ENCODE data around the gene ABLIM1.

ABLIM1 gene

DNA sequence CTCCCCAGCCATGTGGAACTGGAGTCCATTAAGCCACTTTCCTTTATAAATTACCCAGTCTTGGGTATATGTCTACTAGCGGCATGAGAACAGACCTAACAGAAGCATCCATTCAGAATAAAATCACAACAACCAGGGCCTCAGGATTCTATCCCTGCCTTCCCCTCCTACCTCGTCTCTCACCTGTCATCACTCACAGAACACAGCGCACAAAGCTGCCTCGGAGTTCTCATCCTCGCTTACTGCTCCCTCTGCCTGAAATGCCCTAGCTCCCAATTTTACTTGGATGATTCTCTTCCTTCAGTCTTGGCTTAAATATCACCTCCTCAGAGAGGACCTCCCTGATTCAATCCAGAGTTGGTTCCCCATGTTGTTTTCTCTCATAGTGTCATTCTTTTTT, 183.1 kb downstream of the ABLIM1 start:
- no peak overlapping the region for H3K4me3 ChIP-seq (ENCODE audit: low read depth, low read length)
- no peak for DNase-seq (ENCODE audit: low read depth)
- TF ChIP-seq, protein P1, sequence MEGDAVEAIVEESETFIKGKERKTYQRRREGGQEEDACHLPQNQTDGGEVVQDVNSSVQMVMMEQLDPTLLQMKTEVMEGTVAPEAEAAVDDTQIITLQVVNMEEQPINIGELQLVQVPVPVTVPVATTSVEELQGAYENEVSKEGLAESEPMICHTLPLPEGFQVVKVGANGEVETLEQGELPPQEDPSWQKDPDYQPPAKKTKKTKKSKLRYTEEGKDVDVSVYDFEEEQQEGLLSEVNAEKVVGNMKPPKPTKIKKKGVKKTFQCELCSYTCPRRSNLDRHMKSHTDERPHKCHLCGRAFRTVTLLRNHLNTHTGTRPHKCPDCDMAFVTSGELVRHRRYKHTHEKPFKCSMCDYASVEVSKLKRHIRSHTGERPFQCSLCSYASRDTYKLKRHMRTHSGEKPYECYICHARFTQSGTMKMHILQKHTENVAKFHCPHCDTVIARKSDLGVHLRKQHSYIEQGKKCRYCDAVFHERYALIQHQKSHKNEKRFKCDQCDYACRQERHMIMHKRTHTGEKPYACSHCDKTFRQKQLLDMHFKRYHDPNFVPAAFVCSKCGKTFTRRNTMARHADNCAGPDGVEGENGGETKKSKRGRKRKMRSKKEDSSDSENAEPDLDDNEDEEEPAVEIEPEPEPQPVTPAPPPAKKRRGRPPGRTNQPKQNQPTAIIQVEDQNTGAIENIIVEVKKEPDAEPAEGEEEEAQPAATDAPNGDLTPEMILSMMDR (IDR thresholded peaks at IDR 0.05; ENCODE audit: insufficient read depth, low read depth, low read length, missing control alignments): no peak

DNA sequence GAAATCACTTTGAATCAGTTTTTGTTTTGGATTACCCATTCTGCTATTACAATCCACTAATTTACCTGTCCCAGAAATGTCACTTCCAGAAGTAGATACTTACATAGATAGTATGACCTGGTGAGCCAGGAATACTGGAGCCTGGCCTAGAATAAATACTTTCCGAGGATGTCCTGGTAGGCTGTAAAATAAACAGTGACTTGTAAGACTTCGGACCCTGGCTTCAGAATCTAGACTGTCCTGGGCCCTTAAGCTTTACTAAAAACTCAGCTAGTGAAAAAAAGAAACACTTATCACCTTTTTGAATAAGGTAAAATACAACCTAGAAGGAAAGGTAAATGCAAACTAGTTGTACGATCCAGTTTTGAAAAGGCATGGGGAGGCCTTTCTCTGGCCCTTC, 184.3 kb downstream of the ABLIM1 start:
- no peak overlapping the region for H3K4me3 ChIP-seq (ENCODE audit: low read depth, low read length)
- no peak for DNase-seq (ENCODE audit: low read depth)
- TF ChIP-seq, protein P1 (IDR thresholded peaks at IDR 0.05; ENCODE audit: insufficient read depth, low read depth, low read length, missing control alignments): no peak

DNA sequence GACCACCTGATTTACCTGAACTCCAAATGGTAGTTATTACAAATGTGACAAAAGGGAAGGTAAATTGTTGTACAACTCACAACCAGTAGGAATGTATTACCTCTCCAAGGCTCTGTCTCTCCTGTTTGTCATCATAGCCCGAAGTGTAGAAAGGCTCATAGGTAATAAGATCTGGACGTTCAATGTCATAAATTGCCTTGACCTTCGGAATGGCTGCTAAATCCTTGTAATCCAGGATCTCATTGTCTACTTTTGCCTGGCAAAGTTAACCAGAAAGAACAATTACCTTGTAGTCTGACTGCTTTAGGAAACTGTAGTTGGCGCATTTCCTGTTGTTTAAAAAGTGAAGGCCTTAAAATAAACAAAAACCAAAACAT, 185.2 kb downstream of the ABLIM1 start:
- H3K4me3 ChIP-seq (ENCODE audit: low read depth, low read length): no peak overlapping the region
- TF ChIP-seq, protein P1 (IDR thresholded peaks at IDR 0.05; ENCODE audit: insufficient read depth, low read depth, low read length, missing control alignments): no peak
- no peak for DNase-seq (ENCODE audit: low read depth)

DNA sequence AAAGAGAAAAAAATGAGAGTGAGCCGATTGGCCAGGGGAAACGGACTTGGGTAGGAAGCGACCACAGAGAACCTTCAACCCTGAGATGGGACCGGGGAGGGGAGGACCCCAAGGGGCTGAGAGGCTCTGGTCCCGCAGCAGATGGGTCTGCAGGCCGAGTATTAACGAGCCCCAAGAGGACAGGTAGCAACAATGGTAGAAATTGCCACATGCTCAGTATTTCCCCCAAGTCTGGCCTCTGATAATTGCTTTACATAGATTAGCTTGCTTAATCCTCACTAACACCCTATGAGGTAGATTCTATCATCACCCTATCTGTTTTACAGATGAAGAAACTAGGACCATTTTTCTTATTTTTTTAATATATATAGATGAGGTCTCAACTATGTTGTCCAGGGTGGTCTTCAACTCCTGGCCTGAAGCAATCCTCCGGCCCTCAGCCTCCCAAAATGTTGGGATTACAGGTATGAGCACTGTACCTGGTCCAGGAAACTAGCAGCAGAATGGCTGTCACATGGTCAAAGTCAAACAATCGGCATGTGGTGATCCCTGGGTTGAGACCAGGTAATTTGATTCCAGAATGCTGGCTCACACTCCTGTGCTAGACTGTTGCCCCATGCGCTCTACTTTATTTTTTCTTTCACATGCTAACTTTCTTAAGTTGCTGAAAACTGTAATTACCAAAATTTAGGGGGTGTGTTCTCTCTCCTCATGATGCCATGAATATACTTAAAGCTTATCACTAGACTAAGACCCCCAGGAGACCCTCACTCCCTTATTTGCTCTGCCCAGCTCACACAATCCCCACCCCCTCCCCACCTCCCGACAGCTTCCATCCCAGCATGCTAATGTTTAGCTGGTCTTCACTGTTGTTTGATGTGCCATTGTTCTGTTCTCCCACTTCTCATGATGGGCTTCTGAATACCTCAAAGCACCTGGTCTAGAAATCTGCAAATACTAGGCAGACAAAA, 185.9 kb downstream of the ABLIM1 start:
- TF ChIP-seq, protein P1 (IDR thresholded peaks at IDR 0.05; ENCODE audit: insufficient read depth, low read depth, low read length, missing control alignments): no peak

DNA sequence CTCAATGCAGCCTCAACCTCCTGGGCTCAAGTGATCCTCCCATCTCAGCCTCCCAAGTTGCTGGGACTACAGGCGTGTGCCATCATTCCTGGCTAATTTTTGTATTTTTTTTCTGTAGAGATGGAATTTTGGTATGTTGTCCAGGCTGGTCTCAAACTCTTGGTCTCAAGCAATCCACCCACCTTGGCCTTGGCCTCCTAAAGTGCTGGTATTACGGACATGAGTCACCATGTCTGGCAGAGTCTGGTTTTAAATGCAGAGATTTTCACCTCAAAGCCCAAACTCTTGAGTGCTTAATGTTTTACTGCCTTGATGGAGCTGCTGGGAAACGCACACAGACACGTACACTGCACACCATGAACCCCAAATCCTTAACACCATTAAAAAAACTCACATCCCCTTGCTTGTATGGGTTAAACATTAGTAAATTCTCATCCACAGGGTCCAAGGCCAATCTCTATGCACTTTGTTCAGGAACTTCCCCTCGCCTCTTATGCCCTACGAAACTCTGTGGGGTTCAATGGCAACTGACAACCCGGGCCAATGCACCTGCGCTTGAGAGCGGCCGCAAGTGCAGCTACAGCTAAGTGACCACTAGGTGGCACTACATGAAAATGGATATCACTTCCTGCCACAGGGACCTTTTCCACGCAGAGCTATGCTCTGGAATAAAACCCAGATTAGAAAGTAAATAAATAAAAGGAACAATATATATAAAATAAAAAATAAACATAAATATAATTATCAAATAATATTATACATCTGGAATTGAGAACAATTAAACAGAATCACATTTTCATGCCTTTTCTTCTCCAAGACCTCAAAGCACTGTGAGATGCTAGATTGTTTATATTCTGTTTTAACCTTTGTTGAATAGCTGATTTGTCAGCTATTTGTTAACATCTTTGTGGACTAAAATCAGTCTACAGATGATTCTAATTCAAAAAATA, 186.8 kb downstream of the ABLIM1 start:
- TF ChIP-seq, protein P1 (IDR thresholded peaks at IDR 0.05; ENCODE audit: insufficient read depth, low read depth, low read length, missing control alignments): peak; percentile 77
- H3K4me3 ChIP-seq (ENCODE audit: low read depth, low read length): no peak overlapping the region
- DNase-seq (ENCODE audit: low read depth): peak; percentile 83

More for the DNA sequence above, 185.9 kb downstream of the ABLIM1 start:
- no peak overlapping the region for H3K4me3 ChIP-seq (ENCODE audit: low read depth, low read length)
- no peak for DNase-seq (ENCODE audit: low read depth)

DNA sequence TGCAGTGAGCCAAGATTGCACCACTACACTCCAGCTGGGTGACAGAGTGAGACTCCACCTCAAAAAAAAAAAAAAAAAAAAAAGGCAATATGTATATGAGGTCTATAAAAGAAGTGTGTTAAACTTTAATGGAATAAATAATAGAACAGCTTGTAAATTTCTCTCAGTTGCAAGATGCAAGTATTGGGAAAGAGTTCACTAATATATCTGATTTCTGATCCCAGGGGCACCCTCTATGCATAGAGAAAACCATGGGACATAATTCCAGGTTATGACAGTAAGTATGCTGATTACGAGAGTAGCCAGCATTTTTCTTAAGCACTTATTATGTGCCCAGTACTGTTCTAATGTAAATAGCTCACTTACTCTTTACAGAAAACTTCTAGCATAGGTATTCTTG, 187.7 kb downstream of the ABLIM1 start:
- TF ChIP-seq, protein P1 (IDR thresholded peaks at IDR 0.05; ENCODE audit: insufficient read depth, low read depth, low read length, missing control alignments): no peak

More for the DNA sequence above, 187.7 kb downstream of the ABLIM1 start:
- DNase-seq (ENCODE audit: low read depth): no peak
- no peak overlapping the region for H3K4me3 ChIP-seq (ENCODE audit: low read depth, low read length)

Measured in GM12865 (cell line).